ENCODE measurements around the gene GPRC5C. TPM values are rescaled to one million over a fixed set of nuclear protein-coding genes. Genes with fewer than 3 reads are reported as not detected.

The GPRC5C gene
- total RNA-seq, 2 donors from 2014 or later, result 66.3 to 186 TPM

GRCh38 chr17:74419928-74420411 is 11.9 kb upstream of the GPRC5C start:
- Histone ChIP-seq H3K4me1 (replicated peaks) (no peaks in the 10 kb centered on the region), H3K36me3 (no peaks in the 10 kb centered on the region), H3K27ac (no peak overlapping the region), H3K4me3 (no peak overlapping the region), H3K27me3 (replicated peaks; ENCODE audit: insufficient read depth) (no peaks in the 10 kb centered on the region), H3K9me3 (no peaks in the 10 kb centered on the region)
- 81% methylated on average over 10 of the region's 10 CpGs for WGBS
- TF ChIP-seq, protein P1, sequence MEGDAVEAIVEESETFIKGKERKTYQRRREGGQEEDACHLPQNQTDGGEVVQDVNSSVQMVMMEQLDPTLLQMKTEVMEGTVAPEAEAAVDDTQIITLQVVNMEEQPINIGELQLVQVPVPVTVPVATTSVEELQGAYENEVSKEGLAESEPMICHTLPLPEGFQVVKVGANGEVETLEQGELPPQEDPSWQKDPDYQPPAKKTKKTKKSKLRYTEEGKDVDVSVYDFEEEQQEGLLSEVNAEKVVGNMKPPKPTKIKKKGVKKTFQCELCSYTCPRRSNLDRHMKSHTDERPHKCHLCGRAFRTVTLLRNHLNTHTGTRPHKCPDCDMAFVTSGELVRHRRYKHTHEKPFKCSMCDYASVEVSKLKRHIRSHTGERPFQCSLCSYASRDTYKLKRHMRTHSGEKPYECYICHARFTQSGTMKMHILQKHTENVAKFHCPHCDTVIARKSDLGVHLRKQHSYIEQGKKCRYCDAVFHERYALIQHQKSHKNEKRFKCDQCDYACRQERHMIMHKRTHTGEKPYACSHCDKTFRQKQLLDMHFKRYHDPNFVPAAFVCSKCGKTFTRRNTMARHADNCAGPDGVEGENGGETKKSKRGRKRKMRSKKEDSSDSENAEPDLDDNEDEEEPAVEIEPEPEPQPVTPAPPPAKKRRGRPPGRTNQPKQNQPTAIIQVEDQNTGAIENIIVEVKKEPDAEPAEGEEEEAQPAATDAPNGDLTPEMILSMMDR (IDR thresholded peaks at IDR 0.05), result no peak
- no peak for TF ChIP-seq POLR2A (IDR thresholded peaks at IDR 0.05)
- no peak for TF ChIP-seq POLR2AphosphoS5 (IDR thresholded peaks at IDR 0.05)
- DNase-seq (ENCODE audit: low spot score), result no peak
- intact Hi-C loops (cut with DNase I), result no loop called here

DNA sequence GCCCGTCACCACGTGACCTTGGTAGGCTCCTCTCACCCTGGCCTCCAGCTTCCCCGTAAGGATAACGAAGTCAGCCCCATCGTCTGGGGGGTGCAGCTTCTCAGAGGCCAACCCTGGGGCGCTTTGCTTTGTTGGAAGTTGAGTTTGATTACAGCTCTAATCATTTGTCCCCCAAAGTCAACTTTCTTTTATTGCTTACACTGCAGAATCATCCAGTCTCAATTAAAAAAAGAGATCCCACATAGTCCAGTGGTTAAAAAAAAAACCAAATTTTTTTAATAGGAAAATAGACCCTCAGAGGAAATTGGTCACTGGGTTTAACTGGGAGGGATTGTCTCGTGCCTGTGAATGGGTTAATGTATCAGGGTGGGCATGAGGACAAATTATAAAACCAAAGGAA is 7.8 kb upstream of the GPRC5C start:
- H3K4me1 ChIP-seq (replicated peaks), result peaks cover 13% of the 10 kb centered on the region
- no peaks in the 10 kb centered on the region for H3K9me3 ChIP-seq
- H3K27me3 ChIP-seq (replicated peaks; ENCODE audit: insufficient read depth), result no peaks in the 10 kb centered on the region
- 94% methylated on average over 7 of the region's 7 CpGs for WGBS
- intact Hi-C loops (cut with DNase I), result no loop called here
- H3K36me3 ChIP-seq, result no peaks in the 10 kb centered on the region
- H3K27ac ChIP-seq, result no peak overlapping the region
- H3K4me3 ChIP-seq, result no peak overlapping the region
- no peak for TF ChIP-seq POLR2AphosphoS5 (IDR thresholded peaks at IDR 0.05)
- TF ChIP-seq, protein P1 (IDR thresholded peaks at IDR 0.05), result no peak
- TF ChIP-seq POLR2A (IDR thresholded peaks at IDR 0.05), result no peak
- no peak for DNase-seq (ENCODE audit: low spot score)

DNA sequence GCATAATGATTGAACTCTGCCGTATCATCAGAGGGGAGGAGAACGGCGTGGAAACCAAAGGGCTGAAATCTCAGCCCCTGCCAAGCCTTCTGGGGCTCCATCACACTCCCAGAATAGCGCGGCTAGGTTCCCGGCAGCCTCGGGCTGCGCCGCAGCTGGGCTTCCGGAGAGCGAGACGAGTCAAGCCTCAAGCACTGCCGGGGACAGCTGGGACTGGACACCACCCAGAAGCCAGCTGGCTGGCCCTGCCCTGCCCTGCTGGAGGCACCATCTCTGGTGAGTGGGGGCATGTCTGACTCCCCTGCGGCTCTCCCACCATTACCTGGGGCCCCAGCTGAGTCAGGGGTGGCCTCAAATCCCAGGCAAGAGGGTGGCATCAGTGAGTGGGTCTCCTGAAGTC is 7.2 kb upstream of the GPRC5C start:
- no peaks in the 10 kb centered on the region for H3K36me3 ChIP-seq
- intact Hi-C loops (cut with DNase I), result no loop called here
- H3K4me3 ChIP-seq, result no peak overlapping the region
- H3K27me3 ChIP-seq (replicated peaks; ENCODE audit: insufficient read depth), result no peaks in the 10 kb centered on the region
- WGBS, result 85% methylated on average over 14 of the region's 14 CpGs
- H3K9me3 ChIP-seq, result no peaks in the 10 kb centered on the region
- H3K4me1 ChIP-seq (replicated peaks), result peaks cover 13% of the 10 kb centered on the region
- TF ChIP-seq POLR2A (IDR thresholded peaks at IDR 0.05) (no peak), POLR2AphosphoS5 (IDR thresholded peaks at IDR 0.05) (no peak)
- TF ChIP-seq, protein P1 (IDR thresholded peaks at IDR 0.05), result no peak
- DNase-seq (ENCODE audit: low spot score), result no peak
- no peak overlapping the region for H3K27ac ChIP-seq

DNA sequence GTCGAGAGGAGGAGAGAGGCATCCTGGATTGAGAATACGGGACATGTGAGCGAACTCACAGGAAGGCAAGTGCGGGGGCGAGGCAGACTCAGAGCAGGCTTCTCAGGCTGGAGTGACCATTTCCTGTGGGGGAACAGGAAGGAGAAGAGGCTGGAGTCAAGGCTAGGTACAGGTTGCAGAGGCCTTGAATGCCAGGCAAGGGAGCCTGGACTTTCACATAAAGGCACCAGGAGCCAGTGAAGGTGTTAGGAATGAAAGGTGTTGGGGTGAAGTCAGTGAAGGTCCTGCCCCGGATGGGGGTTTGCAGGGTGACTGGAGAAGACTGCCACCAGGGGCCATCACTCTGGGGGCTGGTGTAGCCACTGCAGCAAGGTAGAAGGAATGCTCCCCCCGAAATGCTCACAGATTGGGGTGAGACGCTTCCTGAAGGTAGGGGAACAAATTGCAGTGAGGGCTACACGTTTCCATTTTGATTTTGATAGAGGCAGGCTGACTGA is 5.3 kb upstream of the GPRC5C start:
- WGBS, result 78% methylated on average over 9 of the region's 9 CpGs
- no peaks in the 10 kb centered on the region for H3K9me3 ChIP-seq
- H3K27ac ChIP-seq, result peak overlapping the region; percentile 73
- H3K27me3 ChIP-seq (replicated peaks; ENCODE audit: insufficient read depth), result no peaks in the 10 kb centered on the region
- no peak for TF ChIP-seq POLR2AphosphoS5 (IDR thresholded peaks at IDR 0.05)
- TF ChIP-seq, protein P1 (IDR thresholded peaks at IDR 0.05), result no peak
- no peak overlapping the region for H3K4me3 ChIP-seq
- H3K4me1 ChIP-seq (replicated peaks), result peaks cover 13% of the 10 kb centered on the region
- intact Hi-C loops (cut with DNase I), result no loop called here
- no peaks in the 10 kb centered on the region for H3K36me3 ChIP-seq
- no peak for DNase-seq (ENCODE audit: low spot score)

- no peaks in the 10 kb centered on the region for H3K27me3 ChIP-seq (replicated peaks; ENCODE audit: insufficient read depth)
- peak overlapping the region; percentile 73 for H3K27ac ChIP-seq
- no peak overlapping the region for H3K4me3 ChIP-seq
- intact Hi-C loops (cut with DNase I), result no loop called here
- no peaks in the 10 kb centered on the region for H3K36me3 ChIP-seq
- peak; percentile 82 for DNase-seq (ENCODE audit: low spot score)
- TF ChIP-seq POLR2A (IDR thresholded peaks at IDR 0.05), result peak; percentile 34
- TF ChIP-seq, protein P1 (IDR thresholded peaks at IDR 0.05), result no peak
- TF ChIP-seq POLR2AphosphoS5 (IDR thresholded peaks at IDR 0.05), result peak; percentile 64
- H3K9me3 ChIP-seq, result no peaks in the 10 kb centered on the region
- 36% methylated on average over 10 of the region's 10 CpGs for WGBS
- peaks cover 13% of the 10 kb centered on the region for H3K4me1 ChIP-seq (replicated peaks)
Measured at GRCh38 chr17:74427048-74427762, 4.7 kb upstream of the GPRC5C start.
